HG03135 (cell line): ENCODE data around the gene ST8SIA4.

Experiments used
- ATAC-seq: cut with Tn5 transposase; IDR thresholded peaks from one replicate; pipeline ENCODE4 v1.9.1; 2021; ENCODE audit warnings: mild to moderate bottlenecking, moderate library complexity; ENCODE audit not compliant: unreplicated experiment

ST8SIA4 gene

DNA sequence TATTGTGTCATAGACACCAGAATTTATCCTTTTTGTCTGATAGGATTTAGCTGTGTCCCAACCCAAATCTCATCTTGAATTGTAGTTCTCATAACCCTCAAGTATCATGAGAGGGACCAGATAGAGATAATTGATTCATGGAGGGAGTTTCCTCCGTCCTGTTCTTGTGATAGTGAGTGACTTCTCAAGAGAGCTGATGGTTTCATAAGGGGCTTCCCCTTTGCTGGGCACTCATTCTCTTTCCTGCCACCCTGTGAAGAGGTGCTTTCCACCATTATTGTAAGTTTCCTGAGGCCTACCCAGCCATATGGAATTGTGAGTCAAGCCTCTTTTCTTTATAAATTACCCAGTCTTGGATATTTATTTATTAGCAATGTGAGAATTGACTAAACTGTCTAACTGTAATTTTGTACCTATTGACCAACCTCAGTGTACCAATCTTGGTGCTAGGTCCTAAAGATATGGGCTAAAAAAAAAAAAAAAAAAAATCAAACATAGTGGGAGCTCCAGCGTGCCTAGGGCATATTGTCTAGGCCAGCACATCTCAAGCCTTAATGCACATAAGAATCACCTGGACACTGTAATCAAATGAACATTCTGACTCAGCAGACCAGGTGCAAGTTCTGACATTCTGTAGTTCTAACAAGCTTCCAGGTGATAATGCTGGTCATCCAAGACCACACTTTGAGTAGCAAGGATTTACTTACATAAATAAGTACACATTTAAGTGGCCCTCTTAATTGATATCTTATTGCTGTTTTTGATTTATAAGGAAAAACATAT, 30.5 kb downstream of the ST8SIA4 start:
- ATAC-seq: peak; percentile 49

DNA sequence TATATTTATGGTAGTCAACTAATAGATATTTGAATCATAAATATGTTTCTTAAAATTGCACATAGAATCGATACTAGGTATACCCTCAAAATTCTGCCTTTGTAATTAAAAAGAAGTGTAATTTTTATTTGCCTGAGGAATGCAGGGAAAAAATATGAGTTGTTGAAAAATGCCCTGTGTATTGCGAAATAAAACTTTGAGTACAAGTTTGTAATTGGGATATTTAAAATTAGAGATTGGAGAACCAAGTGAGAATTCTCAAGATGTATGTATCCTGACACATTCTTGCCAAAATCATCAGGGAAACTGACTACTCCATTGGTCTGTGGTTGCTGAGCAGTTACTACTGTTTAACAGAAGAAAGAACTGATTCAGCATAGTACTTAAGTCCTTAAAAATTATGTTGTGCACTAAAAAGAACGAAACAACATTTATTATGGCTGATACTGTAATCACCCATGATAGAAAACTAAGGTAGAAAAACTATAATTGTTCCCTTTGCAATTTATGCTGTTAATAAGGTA, 36.0 kb downstream of the ST8SIA4 start:
- ATAC-seq: no peak

DNA sequence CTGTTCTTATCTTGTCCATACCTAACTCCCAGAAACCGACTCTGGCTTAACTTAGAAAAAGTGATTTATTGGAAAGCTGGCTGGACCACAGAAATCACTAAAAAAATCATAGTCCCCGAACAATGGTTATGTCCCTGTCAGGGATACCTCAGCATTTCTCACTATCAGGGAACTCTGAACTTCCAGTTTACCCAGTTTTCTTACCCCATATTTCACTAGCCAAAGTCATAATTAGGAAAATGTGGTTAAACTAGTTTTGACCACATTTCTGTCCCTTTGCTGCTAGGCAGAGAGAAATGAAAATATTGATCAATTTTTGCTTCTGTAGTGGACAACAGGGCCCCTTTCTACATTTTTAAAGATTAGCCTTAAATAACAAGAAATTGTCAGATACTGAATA, 38.2 kb downstream of the ST8SIA4 start:
- no peak for ATAC-seq

DNA sequence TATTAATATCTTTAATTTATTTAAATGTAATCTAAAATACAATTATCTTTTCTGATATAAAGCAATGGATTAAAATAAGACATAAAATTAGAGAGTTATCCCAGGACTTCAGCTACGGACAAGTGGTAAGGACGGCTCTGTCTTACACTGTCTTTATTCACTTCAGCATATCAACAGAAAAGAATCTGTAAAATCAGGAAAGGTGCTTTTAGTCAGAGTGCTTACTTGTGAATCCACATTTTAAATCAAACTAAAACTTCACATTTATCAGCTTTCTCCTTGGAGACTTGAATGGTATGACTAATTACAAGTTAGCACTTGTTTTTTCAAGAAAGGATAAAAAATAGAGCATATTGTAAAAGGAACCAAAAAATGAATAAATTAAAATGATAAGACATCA, 39.3 kb downstream of the ST8SIA4 start:
- no peak for ATAC-seq

DNA sequence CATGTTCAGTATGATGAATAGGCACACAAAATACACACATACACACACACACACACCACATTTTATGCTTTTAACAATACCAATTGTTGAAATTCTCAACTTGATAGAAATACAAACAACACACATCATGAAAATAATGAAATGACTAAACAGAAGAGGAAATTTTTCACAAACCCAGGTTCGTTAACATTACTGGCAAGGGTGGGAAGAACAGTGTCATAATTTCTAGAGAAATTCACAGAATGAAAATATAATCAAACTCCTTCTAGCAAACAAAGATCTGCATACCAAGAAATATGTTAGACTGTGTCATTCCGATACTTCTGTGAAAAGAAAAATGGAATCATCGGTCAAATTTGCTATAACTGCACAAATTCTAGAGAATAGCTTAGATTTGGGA, 41.9 kb downstream of the ST8SIA4 start:
- no peak for ATAC-seq

DNA sequence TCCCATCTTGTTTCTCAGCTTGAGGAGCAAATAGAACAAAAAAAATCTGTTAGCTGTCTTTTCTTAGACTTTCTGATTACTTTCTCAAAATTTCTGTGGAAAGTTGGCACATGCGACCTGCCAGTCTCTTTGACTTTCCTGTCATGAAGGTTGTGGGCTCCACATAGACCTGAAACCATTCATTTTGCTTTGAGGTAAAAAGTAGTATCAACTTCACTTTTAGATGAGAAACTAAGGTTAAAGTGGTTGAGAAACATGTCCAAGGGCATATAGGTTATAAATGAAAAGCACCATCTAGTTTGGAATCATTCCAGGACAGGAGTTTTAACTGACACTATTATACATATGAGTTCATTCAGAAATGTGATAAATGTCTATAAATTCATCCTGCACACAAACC, 42.7 kb downstream of the ST8SIA4 start:
- ATAC-seq: no peak

DNA sequence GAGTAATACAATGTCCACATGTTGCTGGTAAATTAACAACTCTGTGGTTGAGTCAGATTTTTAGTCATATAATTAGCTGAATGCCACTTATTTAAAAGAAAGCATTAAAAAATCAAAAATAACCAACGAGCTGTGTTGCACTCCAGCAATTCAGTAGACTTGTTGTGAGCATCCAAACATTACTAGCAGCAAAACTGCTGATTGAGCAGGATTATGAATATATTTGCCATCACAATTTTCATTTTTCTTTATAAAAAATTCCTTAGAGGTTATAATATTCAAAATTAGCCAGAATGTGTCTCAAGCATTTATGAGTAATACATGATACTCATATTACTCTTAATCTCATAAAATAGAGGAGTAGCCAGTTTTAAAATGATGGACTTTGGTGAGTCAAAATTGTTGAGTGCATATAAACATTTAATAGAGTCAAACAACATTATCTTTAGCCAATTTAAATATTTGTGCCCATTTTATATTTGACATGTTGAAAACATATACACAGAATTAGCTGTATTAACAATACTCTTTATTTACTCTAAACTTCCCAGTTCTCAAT, 44.0 kb downstream of the ST8SIA4 start:
- ATAC-seq: no peak

DNA sequence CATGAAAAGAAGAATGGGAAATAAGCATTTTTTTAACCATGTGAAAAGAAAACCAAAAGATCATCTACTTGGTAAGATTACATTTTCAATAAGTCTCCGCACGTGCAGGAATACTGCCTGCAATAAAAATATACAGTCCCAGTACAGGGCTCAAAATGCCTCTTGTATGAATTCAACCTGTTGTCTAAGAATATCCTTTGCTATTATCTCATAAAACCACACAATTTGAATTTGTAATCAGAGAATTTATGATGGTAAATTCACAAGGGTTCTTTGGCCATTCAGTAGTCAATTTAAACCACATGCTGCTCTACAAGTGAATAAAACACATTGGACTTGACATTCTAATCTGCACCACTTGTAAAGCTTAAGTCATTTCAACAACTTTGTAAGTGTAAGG, 46.6 kb downstream of the ST8SIA4 start:
- ATAC-seq: no peak

DNA sequence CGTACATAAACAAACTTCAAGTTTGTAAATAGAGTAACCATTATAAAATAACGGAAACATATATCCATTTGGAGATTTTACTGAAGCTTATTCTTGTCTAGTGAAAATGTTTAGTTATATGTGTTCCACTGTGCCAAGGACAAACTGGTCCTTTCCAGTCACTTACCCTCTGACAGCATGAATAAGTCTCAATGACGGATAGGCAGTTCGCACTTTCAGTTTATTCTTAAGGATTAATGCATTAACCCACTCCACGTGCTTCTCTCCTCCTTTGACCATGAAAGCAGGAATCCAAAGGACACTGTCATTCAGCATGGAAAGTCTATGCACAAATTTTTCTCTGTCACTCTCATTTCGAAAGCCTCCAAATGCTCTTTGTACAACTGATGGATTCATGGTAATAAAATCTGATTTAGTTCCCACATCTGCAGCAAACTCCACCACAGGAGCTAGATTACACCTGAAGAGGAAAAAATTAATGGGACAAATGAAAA, 47.1 kb downstream of the ST8SIA4 start:
- no peak for ATAC-seq

DNA sequence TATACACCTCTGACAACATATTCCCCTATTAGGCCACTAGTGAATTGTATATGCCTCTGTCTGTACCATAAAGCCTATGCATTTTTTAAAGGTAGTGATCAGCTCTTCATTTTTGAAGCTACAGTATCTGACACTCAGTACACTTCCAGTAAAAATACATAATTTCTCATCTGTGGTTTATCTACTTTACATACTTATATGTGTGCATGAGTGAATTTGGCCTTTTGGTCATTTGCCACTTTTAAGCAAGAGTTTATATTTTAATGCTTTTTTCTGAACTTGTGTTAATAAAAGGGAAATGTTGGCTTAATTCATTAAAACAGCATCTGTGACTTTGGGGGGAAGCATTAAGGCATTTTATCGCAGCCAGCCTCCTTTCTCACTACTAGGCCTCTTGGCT, 47.8 kb downstream of the ST8SIA4 start:
- no peak for ATAC-seq

DNA sequence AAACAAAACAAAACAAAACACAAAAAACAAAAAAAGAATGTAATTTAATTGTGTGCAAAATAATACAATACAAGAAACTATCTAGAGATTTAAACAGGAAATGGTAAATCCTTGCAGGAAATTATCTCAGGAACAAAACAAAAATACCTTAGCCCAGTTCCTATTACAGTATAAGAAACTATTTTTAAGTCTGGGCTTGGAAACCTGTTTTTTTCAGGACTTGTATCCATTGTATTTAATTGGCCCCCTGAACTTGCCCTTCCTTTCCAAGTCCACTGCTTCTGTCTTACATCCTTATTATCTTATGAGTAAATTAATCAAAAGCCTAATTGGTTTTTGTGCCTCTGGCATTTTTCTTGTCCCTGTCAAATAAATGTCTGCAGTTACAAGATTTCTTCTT, 48.5 kb downstream of the ST8SIA4 start:
- ATAC-seq: no peak

DNA sequence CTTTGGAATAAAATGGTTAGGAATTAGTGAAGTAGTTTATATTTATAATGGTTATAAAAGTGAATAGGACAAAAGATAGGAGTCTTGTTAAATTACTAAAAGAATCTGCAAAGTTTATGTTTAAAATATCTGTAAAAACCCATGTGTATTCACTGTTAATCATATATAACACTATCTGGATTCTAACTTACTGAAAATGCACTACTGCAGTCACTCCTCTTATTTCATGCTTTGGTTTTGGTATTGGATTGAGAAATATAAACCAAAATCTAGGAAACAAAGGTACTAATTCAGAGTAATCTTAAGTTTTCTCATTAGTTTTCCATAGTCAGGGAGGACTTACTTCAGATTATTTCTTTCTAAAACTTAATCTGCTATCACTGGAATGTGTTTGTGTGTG, 49.5 kb downstream of the ST8SIA4 start:
- ATAC-seq: no peak

DNA sequence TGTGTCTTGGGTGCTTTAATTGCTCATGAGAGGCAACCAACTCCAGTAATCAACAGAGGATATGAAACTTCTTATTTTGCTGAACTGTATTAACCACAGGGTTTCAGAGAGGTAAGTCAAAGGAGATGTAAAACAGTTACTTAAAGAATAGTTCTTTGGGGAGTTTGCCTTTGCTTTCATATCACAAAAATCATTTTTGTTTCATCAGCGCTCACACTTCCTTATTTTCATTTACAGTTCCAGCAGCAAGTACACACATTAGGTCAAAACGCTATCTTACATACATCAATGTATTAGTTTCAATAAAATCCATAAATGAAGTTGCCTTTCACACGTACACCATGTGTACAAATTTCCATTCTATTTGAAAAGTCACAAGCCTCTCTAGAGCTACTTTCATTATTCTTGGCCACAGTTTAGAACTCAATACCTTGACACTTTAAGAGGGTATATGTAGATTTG, 50.1 kb downstream of the ST8SIA4 start:
- ATAC-seq: peak; percentile 97

DNA sequence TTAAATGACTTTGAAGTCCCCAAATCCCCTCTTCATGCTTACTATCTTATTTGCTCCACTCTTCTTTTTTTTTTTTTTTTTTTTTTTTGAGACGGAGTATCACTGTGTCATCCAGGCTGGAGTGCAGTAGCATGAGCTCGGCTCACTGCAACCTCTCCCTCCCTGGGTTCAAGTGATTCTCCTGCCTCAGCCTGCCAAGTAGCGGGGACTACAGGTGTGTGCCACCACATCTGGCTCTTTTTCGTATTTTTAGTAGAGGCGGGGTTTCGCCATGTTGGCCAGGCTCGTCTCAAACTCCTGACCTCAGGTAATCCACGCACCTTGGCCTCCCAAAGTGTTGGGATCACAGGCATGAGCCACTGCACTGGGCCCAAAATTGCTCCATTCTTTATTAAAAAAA, 51.0 kb downstream of the ST8SIA4 start:
- ATAC-seq: no peak

DNA sequence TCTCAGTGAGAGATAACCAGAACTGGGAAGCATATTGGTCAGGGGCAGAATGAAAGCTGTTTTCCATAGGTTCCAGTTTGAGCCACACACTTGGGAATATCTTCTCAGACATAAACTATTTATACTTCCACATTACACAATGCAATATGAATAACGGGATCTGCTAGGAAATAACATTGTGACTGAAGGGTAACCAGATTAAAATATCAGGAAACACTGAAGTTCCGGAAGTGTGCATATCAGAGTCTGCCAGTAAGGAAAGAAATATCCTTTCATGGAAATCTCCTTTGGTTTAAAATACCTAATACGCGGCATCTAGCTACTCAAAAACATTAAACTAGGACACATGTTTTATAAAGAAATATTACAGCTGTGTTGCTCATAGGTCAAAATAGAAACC, 56.3 kb downstream of the ST8SIA4 start:
- no peak for ATAC-seq

DNA sequence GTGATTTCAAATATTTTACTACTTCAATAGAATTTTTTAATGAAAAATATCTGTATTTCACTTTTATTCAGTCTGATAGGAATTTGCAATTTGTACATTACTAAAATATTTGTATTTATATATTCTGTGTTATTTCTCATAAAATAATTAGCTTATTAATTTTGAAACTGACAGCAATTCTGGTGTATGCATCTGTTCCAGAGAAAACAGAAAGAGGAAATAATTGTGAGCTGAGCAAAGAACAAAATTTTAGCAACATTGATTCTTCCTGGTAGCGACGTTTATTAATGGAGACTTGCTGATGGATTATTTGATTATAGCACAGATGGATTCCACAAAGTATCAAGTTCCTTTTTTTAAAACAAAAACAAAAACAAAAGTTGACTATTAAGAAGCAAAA, 61.0 kb downstream of the ST8SIA4 start:
- no peak for ATAC-seq

DNA sequence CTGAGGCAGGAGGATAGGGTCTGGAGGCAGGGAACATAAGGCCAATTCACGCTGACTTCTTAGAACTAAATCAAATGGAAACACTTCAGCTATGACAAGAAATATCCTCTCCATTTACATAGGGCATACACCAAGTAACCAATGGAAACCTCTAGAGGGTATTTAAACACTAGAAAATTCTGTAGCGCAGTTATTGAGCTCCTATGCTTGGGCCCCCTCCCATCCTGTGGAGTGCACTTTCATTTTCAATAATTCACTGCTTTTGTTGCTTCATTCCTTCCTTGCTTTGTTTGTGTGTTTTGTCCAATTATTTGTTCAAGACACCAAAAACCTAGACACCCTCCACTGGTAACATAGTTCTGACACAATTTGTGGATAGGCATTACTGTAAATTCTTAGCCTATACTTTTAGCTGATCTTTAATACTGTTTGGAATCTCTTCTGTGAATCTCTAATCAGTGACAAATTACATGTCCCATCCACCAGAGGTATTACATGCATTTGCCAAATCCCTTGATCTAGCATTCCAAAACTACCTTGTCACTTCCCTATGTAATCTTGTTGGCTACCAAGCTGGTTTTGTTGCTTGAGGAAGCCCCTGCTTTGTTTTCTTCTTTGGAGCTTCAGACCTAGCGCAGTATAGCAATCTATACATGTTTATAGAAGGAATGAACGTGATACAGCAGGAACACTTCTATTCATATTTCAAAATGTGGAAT, 61.6 kb downstream of the ST8SIA4 start:
- ATAC-seq: peak; percentile 36

DNA sequence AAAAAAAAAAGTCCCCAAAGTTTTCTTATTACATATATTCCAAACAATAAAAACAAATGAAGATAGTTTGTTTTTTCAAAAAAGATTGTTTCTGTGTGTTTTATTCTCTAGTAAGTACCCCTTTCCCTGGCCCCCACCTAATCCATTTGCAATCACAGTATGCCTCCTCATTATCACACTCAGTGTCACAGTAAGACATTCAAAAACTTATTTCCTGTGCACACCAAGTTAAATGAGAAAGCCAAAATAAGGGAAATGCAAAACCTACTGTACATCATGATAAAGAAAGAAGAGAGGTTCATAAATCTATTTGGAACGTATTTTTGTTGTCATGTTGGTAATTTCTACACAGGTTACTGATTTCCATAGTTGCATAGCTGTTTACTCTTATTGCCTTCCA, 62.3 kb downstream of the ST8SIA4 start:
- peak; percentile 46 for ATAC-seq

DNA sequence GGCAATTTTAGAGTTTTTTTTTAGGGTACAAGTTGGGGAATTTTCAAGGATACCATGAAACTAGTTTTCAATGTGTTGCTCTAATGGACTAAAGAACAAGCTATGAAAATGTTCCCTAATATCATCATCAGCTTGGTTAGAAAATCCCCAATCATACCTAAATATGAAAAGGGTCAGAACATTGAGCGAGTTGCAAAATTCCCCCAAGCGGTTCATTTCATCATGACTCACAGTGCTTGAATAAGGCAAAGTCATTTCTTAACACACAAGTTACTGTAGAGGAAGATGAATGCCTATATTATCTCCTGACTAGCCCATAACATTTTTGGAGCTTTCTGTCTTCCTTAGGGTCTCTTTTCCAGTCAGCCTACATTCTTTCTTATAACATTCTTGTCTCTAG, 62.7 kb downstream of the ST8SIA4 start:
- ATAC-seq: peak; percentile 77

DNA sequence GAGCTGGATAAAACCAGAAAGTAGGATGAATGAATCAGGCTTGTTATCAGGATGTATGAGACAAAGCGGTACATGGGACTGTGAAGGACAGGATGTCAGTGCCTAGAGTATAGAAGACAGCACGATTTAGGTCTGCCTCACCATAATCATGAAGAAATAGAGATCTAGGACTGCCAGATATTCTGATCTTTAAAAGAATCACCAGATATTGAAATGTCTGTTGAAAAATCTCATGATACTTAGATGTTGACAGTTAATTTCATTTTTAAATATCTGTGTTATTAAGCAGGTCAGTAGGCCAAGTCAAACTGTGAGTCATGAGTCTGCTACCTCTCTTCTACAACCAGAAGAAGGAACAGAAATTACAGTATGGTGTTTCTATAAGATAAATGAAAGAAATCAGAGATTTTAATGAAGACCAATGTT, 65.0 kb downstream of the ST8SIA4 start:
- no peak for ATAC-seq

DNA sequence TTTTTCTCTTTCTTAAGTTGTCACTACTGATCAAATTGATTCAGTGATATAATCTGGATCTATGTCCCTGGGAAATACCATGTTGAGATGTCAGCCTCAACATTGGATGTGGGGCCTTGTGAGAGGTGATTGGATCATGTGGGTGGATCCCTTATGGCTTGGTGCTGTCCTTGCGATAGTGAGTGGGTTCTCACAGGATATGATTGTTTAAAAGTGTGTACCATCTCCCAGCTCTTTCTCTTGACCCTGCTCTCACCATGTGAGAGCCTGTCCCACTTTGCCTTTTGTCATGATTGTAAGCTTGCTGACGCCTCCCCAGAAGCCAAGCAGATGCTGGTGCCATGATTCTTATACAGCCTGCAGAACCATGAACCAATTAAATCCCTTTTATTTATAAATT, 68.6 kb downstream of the ST8SIA4 start:
- no peak for ATAC-seq
